Measurements from ENCODE around the gene MAGEA3.
"Not testable (repeated sequence)": the region's sequence is repeated elsewhere in the genome, so short reads cannot be mapped to it uniquely, and the experiment has no call there.

Gene MAGEA3, protein sequence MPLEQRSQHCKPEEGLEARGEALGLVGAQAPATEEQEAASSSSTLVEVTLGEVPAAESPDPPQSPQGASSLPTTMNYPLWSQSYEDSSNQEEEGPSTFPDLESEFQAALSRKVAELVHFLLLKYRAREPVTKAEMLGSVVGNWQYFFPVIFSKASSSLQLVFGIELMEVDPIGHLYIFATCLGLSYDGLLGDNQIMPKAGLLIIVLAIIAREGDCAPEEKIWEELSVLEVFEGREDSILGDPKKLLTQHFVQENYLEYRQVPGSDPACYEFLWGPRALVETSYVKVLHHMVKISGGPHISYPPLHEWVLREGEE

DNA sequence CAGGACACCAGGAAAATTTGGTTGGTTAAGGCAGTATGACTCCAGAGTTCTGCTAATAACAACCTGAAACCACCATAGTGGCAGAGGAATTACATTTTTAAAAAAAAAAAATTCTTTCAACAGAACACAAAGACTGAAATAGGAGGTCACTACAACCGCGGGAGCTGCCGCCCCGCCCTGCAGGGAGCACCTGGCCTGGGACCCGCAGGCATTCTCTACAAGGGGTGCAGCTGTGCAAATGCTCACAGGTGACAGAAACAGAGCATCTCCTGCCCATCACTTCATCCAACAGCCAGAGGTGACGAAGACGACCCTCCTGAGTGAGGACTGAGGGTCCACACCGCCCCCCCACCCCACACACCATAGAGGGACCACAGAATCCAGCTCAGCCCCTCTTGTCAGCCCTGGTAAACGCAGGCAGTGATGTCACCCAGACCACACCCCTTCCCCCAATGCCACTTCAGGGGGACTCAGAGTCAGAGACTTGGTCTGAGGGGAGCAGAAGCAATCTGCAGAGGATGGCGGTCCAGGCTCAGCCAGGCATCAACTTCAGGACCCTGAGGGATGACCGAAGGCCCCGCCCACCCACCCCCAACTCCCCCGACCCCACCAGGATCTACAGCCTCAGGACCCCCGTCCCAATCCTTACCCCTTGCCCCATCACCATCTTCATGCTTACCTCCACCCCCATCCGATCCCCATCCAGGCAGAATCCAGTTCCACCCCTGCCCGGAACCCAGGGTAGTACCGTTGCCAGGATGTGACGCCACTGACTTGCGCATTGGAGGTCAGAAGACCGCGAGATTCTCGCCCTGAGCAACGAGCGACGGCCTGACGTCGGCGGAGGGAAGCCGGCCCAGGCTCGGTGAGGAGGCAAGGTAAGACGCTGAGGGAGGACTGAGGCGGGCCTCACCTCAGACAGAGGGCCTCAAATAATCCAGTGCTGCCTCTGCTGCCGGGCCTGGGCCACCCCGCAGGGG lies at the start of gene MAGEA3:
Gene MAGEA3 (plus strand): TSS at position 843 of the 980 bp plus-strand sequence. CDS start 2,039 bp downstream, outside the sequence.
- DNase-seq (ENCODE audit: low spot score): not testable (repeated sequence)

DNA sequence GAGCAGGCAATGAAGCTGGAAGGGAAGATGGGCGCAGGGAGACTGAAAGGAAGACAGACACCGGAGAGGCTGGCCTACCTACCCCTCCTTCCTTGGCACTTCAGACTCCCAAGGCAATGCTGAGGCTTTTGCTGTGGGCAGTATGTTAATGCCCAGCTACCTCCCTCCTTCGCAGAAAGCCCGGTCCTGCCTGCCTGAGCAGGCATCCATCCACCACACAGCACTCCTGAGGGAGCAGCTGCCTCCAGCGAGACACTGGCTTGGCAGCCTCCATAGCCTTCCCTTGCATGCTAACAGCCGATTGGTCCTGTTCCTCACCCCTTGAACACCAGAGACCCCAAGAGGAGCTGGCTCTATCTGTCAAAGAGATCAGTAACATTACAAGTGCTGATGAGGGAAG lies 46.5 kb upstream of the MAGEA3 start:
- no peak for DNase-seq (ENCODE audit: low spot score)

- DNase-seq (ENCODE audit: low spot score): no peak
Observed at GRCh38 chrX:152652467-152652866, 46.1 kb upstream of the MAGEA3 start.

- DNase-seq (ENCODE audit: low spot score): no peak
Observed at GRCh38 chrX:152656087-152656486, 42.5 kb upstream of the MAGEA3 start.

GRCh38 chrX:152656890-152657289 lies 41.7 kb upstream of the MAGEA3 start:
- DNase-seq (ENCODE audit: low spot score): no peak

DNA sequence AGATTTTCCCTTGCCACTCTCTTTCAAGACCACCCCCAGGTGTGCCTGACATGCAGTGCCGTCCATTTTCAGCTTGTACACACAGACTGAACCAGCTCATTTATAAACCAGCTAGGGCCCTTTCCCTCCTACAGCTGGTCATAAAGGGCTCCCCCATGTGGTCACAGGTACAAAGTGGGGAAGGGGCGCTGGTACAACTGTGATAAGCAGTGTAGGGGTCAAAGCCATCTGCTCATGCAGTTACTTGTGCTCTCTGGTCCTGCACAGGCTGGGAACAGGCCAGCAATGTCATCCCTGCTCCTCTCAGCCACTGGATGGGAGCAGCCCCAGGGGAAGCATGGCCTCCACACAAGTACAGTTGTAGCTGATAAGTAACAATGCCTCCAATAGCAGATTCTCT lies 40.3 kb upstream of the MAGEA3 start:
- no peak for DNase-seq (ENCODE audit: low spot score)

DNA sequence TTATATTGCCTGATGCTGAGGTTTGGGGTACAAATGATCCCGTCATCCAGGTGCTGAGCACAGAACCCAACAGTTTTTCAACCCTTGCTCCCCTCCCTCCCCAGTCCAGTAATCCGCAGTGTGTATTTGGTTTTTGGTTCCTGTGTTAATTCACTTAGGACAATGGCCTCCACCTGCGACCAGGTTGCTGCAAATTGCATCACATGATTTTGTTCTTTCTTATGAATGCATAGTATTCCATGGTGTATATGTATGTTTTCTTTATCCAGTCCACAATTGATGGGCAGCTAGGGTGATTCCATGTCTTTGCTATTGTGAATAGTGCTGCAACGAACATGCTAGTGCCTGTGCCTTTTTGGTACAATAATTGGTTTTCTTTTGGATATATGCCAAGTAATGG lies 35.5 kb upstream of the MAGEA3 start:
- no peak for DNase-seq (ENCODE audit: low spot score)

DNA sequence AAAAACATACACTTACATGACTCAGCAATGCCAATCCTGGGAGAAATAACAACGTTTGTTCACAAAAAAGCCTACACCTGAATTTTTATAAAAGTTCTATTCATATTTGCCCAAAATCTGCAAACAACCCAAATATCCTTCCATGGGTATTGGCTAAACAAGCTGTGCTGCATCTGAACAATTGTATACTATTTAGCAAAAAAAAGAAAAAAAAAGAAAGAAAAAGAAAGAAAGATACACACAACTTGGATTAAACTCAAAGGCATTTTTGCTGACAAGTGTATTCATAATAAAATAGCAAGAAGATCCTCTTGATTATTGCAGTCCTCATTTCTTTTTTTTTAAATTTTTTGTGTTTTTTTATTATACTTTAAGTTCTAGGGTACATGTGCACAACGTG lies 24.5 kb upstream of the MAGEA3 start:
- DNase-seq (ENCODE audit: low spot score): no peak

DNA sequence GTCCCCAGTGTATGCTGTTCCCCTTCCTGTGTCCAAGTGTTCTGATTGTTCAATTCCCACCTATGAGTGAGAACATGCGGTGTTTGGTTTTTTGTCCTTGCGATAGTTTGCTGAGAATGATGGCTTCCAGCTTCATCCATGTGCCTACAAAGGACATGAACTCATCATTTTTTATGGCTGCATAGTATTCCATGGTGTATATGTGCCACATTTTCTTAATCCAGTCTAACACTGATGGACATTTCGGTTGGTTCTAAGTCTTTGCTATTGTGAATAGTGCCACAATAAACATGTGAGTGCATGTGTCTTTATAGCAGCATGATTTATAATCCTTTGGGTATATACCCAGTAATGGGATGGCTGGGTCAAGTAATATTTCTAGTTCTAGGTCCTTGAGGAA lies 23.9 kb upstream of the MAGEA3 start:
- DNase-seq (ENCODE audit: low spot score): not testable (repeated sequence)

- not testable (repeated sequence) for DNase-seq (ENCODE audit: low spot score)
Observed at GRCh38 chrX:152681012-152681411, 17.6 kb upstream of the MAGEA3 start.

DNA sequence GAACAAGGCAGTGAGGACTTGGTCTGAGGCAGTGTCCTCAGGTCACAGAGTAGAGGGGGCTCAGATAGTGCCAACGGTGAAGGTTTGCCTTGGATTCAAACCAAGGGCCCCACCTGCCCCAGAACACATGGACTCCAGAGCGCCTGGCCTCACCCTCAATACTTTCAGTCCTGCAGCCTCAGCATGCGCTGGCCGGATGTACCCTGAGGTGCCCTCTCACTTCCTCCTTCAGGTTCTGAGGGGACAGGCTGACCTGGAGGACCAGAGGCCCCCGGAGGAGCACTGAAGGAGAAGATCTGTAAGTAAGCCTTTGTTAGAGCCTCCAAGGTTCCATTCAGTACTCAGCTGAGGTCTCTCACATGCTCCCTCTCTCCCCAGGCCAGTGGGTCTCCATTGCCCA lies 1.8 kb downstream of the MAGEA3 start:
- not testable (repeated sequence) for DNase-seq (ENCODE audit: low spot score)

DNA sequence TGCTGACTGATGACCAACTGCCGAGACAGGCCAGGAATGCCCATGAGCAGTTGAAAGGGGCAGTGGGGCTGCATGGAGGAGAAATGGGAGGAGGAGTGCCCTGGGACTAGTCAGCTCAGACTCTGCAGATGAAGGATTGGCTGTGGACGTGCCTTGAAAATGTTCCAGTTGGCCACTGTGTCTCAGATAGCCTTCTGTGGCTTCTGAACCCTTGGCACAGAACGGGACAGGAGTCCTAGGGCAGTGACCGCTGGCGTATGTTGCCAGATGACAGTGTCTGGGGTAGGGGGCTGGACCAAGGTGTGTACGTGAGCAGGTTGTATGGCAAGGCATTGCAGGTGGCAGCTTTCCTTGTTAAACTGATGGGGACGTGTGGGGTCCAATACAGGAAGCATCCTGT lies 7.9 kb downstream of the MAGEA3 start:
- not testable (repeated sequence) for DNase-seq (ENCODE audit: low spot score)

DNA sequence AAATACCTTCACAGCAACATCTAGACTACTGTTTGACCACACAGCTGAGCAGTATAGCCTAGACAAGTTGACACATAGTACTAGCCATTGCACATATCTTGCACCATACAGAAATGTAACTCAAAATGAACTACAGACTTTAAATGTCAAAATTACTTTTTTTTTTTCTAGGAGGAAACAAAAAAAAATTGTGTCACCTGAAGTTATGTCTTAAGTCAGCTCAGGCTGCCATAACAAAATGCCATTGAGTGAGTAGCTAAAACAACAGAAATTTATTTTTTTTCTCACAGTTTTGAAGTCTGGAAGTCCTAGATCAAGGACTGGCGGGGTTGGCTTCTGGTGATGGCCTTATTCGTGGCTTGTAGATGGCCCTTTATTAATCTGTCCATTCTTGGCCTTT lies 10.6 kb downstream of the MAGEA3 start, which contains the start of gene CSAG2:
Gene CSAG2 (minus strand): TSS at position 101 of the 400 bp plus-strand sequence. CDS start 161 bp downstream, outside the sequence.
- DNase-seq (ENCODE audit: low spot score): not testable (repeated sequence)

DNA sequence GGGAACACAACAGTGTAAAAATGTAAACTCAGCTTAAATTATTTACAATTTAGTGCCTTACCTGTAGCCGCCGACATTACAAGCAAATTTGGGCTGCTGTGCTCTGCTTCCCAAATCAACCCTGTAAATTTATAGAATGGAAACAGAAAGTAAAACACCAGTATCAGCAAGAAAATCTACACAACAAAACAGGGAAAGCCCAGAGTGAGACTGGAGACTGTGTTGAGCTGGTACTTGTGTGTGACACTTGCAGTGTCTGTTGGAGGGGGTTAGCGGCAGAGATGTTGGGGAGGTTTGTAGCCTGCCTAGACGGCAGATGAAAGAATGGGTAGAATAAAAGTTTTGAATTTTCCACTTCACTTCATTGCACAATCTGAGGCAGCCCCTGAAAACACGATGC lies 14.6 kb downstream of the MAGEA3 start:
- DNase-seq (ENCODE audit: low spot score): not testable (repeated sequence)

- DNase-seq (ENCODE audit: low spot score): not testable (repeated sequence)
Observed at GRCh38 chrX:152713815-152714787, 15.5 kb downstream of the MAGEA3 start, which contains the start of gene MAGEA2B. Gene MAGEA2B, plus strand, starts transcription at chrX:152714628. Its CDS starts 2,479 bp downstream, at chrX:152717107.

- no peak for DNase-seq (ENCODE audit: low spot score)
Observed at GRCh38 chrX:152725409-152725808, 26.8 kb downstream of the MAGEA3 start.

DNA sequence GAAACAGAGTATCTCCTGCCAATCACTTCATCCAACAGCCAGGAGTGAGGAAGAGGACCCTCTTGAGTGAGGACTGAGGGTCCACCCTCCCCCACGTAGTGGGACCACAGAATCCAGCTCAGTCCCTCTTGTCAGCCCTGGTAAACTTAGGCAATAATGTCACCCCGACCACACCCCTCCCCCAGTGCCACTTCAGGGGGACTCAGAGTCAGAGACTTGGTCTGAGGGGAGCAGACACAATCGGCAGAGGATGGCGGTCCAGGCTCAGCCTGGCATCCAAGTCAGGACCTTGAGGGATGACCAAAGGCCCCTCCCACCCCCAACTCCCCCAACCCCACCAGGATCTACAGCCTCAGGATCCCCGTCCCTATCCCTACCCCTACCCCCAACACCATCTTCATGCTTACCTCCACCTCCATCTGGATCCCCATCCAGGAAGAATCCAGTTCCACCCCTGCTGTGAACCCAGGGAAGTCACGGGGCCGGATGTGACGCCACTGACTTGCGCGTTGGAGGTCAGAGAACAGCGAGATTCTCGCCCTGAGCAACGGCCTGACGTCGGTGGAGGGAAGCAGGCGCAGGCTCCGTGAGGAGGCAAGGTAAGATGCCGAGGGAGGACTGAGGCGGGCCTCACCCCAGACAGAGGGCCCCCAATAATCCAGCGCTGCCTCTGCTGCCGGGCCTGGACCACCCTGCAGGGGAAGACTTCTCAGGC lies 34.8 kb downstream of the MAGEA3 start, which contains the start of the genes CSAG1 and MAGEA12:
Gene CSAG1 (minus strand): TSS at position 461 of the 715 bp plus-strand sequence. CDS start 1,261 bp downstream, outside the sequence.
Gene MAGEA12 (plus strand): TSS at position 497 of the 715 bp plus-strand sequence. CDS start 2,405 bp downstream, outside the sequence.
- no peak for DNase-seq (ENCODE audit: low spot score)

GRCh38 chrX:152734143-152734858 lies 35.7 kb downstream of the MAGEA3 start:
- not testable (repeated sequence) for DNase-seq (ENCODE audit: low spot score)

DNA sequence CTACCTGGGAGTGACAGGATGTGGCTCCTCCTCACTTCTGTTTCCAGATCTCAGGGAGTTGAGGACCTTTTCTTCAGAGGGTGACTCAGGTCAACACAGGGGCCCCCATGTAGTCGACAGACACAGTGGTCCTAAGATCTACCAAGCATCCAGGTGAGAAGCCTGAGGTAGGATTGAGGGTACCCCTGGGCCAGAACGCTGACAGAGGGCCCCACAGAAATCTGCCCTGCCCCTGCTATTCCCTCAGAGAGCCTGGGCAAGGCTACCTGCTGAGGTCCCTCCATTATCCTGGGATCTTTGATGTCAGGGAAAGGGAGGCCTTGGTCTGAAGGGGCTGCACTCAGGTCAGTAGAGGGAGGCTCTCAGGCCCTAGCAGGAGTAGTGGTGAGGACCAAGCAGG lies 36.5 kb downstream of the MAGEA3 start:
- no peak for DNase-seq (ENCODE audit: low spot score)
